SJSA1 (cell line): Measurements from ENCODE around the gene SLC1A1. TPM values are rescaled to one million over a fixed set of nuclear protein-coding genes. Genes with fewer than 3 reads are reported as not detected.

ENCODE experiments used
- DNase-seq, 2 experiments: peaks; one replicate each; pipeline ENCODE4 v3.0.0-alpha.2; 2015 to 2020; ENCODE audit warnings: low spot score in 2 of 2, low read depth in 1 of 2
- H3K27ac ChIP-seq: fragments of 250-450 bp; sonication (Bioruptor Pico); 2 replicates; pipeline ENCODE4 v1.5.1; 2020; ENCODE audit warnings: mild to moderate bottlenecking, moderate library complexity
- H3K27me3 ChIP-seq: fragments of 250-450 bp; sonication (Bioruptor Pico); replicated peaks from 2 replicates; pipeline ENCODE4 v1.5.1; 2020; ENCODE audit warnings: mild to moderate bottlenecking, moderate library complexity
- H3K36me3 ChIP-seq: fragments of 250-450 bp; sonication (Bioruptor Pico); 2 replicates; pipeline ENCODE4 v1.5.1; 2020; ENCODE audit warnings: mild to moderate bottlenecking
- H3K4me1 ChIP-seq: fragments of 250-450 bp; sonication (Bioruptor Pico); replicated peaks from 2 replicates; pipeline ENCODE4 v1.6.1; 2021; ENCODE audit warnings: mild to moderate bottlenecking
- H3K4me3 ChIP-seq: fragments of 250-450 bp; sonication (Bioruptor Pico); 2 replicates; pipeline ENCODE4 v1.5.1; 2020; ENCODE audit warnings: mild to moderate bottlenecking
- H3K9me3 ChIP-seq: fragments of 250-450 bp; sonication (Bioruptor Pico); replicated peaks from 2 replicates; pipeline ENCODE4 v1.5.1; 2020; ENCODE audit warnings: mild to moderate bottlenecking
- total RNA-seq: library from RNA; depleted of rRNA; stranded (reverse); fragments of >200 nt; shearing (Covaris generic); gene quantifications from 2 replicates; pipeline ENCODE4 v1.2.3, GENCODE V29; 2014

The SLC1A1 gene
- total RNA-seq, 1 experiment from 2014 or later: 3.9 TPM

DNA sequence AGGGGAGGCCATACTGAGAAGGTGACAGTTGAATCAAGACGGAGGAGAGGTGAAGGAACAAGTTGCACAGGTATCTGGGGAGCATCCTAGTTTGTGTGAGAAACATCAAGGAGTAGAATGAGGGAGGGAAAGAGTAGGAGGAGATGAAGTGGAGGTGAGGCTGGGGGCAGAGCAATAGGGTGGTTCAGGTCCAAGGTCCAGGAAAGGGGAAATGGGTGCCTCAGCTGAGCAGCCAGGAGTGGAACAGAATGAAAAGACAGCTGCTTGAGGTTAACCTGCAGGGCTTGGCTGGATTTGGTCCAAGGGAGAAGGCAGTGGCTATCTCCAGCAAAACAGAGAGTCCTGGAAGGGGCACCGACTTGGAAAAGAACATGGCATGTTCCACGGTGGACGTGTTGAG lies 5.3 kb downstream of the SLC1A1 start:
- H3K27me3 ChIP-seq: no peaks in the 10 kb centered on the region
- H3K9me3 ChIP-seq: no peaks in the 10 kb centered on the region
- H3K4me3 ChIP-seq: no peak overlapping the region
- H3K4me1 ChIP-seq: no peaks in the 10 kb centered on the region; the same call in 1 of the 2 replicates
- no peaks in the 10 kb centered on the region for H3K36me3 ChIP-seq
- H3K27ac ChIP-seq: no peak overlapping the region
- DNase-seq: no peak

DNA sequence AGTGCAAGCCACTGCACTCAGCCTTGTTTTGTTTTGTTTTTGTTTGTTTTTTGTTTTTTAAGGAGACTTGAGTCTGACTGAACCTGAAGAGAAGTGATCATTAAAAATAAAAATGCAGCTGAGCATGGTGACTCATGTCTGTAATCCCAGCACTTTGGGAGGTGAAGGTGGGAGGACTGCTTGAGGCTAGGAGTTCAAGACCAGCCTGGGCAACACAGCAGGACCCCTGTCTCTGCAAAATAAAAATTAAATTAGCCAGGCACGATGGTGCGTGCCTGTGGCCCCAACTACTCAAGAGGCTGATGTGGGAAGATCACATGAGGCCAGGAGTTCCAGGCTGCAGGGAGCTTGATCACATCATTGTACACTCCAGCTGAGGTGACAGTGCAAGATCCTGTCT lies 6.2 kb downstream of the SLC1A1 start:
- no peak overlapping the region for H3K27ac ChIP-seq
- H3K4me1 ChIP-seq: no peaks in the 10 kb centered on the region
- H3K9me3 ChIP-seq: no peaks in the 10 kb centered on the region
- H3K36me3 ChIP-seq: no peaks in the 10 kb centered on the region
- H3K4me3 ChIP-seq: no peak overlapping the region
- H3K27me3 ChIP-seq: no peaks in the 10 kb centered on the region
- DNase-seq: no peak

DNA sequence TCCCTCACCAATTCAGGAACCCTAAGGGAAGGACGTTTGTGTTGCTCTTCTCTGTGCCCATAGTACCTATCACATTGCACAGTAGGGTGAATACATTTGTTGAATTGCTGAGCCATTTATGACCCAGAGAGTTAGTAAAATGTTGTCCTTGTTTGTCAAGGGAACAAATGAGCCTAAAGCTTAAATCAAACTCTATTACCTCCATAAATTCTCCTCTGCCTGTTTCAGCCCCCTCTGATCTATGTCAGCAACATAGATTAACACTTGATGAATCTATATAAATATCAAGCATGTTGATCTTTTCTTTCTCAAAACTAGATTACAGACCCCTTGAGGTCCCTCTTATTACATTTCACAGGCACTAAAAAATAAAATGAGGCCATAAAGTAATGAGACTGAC lies 7.1 kb downstream of the SLC1A1 start:
- no peak overlapping the region for H3K4me3 ChIP-seq
- H3K27me3 ChIP-seq: no peaks in the 10 kb centered on the region
- H3K27ac ChIP-seq: no peak overlapping the region
- DNase-seq: no peak
- no peaks in the 10 kb centered on the region for H3K9me3 ChIP-seq
- no peaks in the 10 kb centered on the region for H3K36me3 ChIP-seq
- no peaks in the 10 kb centered on the region for H3K4me1 ChIP-seq

DNA sequence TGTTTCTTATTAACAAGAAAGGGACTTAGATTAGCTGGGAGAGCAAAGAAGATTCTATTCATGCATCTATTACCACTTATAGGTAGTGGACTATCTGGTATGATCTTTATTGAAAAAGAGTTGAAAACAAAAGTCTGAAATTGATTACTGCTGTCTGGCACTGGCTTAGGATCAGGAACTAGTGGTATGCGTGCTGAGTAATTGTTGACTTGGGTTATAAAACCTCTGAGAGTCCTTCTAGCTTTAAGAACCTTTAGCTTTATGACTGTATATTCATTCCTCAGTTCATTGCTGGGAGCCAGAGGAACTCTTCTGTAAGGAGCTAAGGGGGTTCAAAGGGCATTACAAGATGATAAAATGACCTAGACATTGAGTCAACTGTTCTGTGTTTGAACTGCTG lies 7.6 kb downstream of the SLC1A1 start:
- no peaks in the 10 kb centered on the region for H3K9me3 ChIP-seq
- no peaks in the 10 kb centered on the region for H3K36me3 ChIP-seq
- H3K27ac ChIP-seq: no peak overlapping the region
- H3K4me1 ChIP-seq: no peaks in the 10 kb centered on the region
- no peaks in the 10 kb centered on the region for H3K27me3 ChIP-seq
- no peak for DNase-seq
- no peak overlapping the region for H3K4me3 ChIP-seq

DNA sequence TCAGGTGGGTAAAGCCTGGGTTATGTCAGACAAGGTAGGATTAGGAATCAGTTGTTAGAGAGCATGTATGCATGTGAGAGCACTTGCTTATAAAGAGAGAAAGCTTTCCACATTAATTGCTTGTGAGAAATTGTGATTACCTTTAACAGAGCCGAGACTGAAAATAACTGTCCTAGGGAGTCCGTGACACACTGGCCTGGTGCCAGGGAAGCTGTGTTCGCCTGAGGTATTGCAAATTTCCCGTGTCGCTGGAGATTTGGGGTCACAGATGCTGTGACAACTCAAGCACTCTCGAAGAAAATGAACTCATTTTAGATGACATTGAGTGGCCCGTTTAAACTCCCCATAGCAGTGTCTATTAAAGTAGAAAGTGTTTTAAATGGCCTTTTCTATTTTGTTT lies 9.6 kb downstream of the SLC1A1 start:
- DNase-seq: no peak
- Histone ChIP-seq H3K36me3 (no peaks in the 10 kb centered on the region), H3K4me3 (no peak overlapping the region), H3K9me3 (no peaks in the 10 kb centered on the region), H3K27me3 (no peaks in the 10 kb centered on the region), H3K4me1 (no peaks in the 10 kb centered on the region), H3K27ac (no peak overlapping the region)

DNA sequence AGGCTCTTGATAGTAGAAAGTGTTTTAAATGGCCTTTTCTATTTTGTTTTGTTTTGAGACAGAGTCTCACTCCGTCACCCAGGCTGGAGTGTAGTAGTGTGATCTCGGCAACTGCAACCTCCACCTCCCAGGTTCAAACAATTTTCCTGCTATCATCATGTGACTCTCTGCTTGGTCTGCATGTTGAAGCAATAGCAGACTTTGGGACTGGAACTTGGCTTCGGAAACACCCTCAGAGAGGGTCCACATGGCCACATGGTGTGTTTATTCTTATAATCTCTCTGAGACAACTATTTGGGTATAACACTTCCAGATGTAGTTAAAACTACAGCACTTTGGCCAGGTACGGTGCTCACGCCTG lies 10.9 kb downstream of the SLC1A1 start:
- Histone ChIP-seq H3K36me3 (no peaks in the 10 kb centered on the region), H3K27me3 (no peaks in the 10 kb centered on the region), H3K9me3 (no peaks in the 10 kb centered on the region), H3K4me3 (no peak overlapping the region), H3K4me1 (no peaks in the 10 kb centered on the region), H3K27ac (no peak overlapping the region)
- no peak for DNase-seq

DNA sequence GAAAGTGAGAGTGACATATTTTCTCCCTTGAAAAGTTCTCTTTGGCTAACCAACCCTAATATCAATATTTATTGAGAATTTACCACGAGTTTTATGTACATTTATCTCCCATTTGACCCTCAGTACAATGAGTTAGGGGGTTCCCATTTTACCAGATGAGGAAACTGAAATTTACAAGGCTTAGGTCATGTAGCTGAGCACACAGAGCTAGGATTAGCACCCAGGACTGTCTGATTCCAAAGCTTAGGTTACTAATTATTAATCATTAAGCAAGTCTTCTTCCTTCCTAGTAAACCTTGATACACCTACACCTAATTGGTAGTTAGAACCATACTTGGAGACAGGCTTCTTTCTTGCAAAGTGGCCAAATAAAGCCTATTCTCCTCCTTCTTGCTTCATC lies 12.2 kb downstream of the SLC1A1 start:
- Histone ChIP-seq H3K27me3 (no peaks in the 10 kb centered on the region), H3K4me1 (peaks cover 11% of the 10 kb centered on the region), H3K9me3 (no peaks in the 10 kb centered on the region), H3K36me3 (no peaks in the 10 kb centered on the region), H3K27ac (no peak overlapping the region), H3K4me3 (no peak overlapping the region)
- DNase-seq: no peak

DNA sequence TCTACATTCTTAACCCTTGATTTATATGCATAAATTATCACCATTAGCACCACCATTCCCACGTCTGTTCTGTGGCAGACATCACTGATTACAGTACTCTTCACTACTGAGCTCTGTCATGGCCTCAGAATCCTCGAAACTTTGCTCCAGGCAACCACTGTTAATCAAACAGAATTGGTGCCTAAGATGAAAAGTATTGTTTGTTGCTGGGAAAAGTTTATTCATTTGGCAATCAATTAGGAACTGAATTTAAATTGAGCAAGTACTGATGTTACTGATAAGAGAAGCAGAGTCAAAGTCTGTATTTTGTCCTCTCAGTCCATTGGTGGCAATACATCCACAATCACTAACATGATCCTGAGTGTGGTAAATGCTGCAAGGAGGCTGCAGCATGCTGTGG lies 12.8 kb downstream of the SLC1A1 start:
- Histone ChIP-seq H3K27ac (no peak overlapping the region), H3K36me3 (no peaks in the 10 kb centered on the region), H3K4me1 (peaks cover 17% of the 10 kb centered on the region), H3K9me3 (no peaks in the 10 kb centered on the region), H3K27me3 (no peaks in the 10 kb centered on the region), H3K4me3 (no peak overlapping the region)
- DNase-seq: no peak

DNA sequence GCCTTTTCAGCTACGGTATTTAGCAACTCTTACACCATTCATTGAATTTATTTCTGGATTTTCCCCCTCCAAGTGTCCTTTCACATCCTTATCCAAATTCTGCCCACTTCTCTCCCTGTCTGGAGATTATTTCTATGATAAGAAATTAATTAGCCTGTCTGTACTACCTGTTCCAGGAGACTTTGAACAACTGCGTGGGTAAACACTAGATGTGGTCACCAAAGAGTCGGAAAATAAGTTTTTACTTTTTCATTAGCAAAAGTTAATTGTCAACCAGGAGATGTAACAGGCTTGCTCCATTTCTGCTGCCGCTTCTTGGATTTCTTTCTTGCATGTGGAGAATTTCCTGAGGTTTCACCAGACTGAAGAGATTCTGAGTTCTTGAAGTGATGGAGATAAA lies 14.0 kb downstream of the SLC1A1 start:
- Histone ChIP-seq H3K27ac (no peak overlapping the region), H3K4me3 (no peak overlapping the region), H3K36me3 (no peaks in the 10 kb centered on the region), H3K9me3 (no peaks in the 10 kb centered on the region), H3K27me3 (no peaks in the 10 kb centered on the region), H3K4me1 (peaks cover 29% of the 10 kb centered on the region)
- no peak for DNase-seq

DNA sequence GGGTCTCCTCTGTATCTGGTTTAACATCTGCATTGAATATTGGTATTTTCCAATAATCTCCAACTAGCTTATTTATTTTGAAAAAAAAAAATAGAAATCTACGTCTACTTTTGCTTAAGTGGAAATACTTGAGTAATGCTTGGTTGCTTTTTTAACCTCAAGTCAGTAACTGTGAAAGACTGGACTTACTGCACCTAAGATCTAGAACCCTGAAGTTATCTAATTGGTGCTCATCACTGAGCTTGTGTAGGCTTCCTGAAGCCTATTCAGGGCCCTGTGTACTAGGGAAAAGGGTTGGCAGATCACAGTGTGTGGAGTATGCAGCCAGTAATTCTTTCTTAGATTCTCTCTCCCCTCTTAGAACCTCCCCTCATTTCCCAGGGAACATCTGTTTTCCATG lies 16.2 kb downstream of the SLC1A1 start:
- H3K27me3 ChIP-seq: no peaks in the 10 kb centered on the region
- H3K4me3 ChIP-seq: no peak overlapping the region
- H3K27ac ChIP-seq: peak overlapping the region; percentile 61
- H3K4me1 ChIP-seq: peaks cover 32% of the 10 kb centered on the region
- no peak for DNase-seq
- H3K36me3 ChIP-seq: no peaks in the 10 kb centered on the region
- no peaks in the 10 kb centered on the region for H3K9me3 ChIP-seq

DNA sequence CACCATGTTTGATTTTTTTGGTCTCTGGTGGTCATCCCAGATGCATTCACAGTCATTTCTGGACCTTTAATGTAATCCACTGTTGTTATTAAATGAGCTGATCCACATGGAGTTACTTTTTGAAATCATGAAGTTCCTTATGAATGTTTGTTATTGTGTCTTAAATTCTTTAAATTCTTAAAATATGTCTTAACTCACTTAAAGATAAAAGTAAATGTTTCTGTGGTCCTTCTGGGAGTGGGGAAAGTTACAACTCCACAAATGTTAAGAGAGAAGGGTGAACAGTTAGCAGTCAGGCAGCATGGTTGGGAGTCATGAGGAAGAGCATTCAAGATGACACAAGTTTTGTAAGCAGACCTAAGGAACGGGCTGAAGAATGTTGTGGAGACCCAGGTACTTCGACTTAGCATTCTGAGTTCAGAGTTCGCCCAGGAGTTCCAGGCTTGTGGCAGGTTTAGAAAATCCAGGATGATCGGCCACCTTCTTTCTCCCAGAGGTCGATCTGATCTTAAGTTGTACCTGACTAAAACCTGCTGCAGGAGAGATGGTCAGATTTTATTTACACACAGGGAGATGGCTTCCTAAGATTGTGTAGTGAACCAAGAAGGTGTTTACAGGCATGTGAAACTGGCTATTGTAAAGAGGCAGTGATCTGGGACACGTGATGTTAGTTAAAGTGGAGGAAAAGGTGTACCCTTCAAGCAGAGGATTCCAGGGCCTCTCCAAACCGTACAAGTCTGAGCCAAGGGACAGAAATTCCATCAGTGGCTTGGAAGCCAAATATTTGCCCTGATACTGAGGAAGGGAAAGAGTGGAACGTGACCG lies 17.2 kb downstream of the SLC1A1 start:
- Histone ChIP-seq H3K27me3 (no peaks in the 10 kb centered on the region), H3K4me3 (no peak overlapping the region), H3K9me3 (no peaks in the 10 kb centered on the region), H3K4me1 (peaks cover 32% of the 10 kb centered on the region), H3K36me3 (no peaks in the 10 kb centered on the region), H3K27ac (peak overlapping the region; percentile 61)
- peak in 1 of 2 experiments; percentile 41 for DNase-seq

DNA sequence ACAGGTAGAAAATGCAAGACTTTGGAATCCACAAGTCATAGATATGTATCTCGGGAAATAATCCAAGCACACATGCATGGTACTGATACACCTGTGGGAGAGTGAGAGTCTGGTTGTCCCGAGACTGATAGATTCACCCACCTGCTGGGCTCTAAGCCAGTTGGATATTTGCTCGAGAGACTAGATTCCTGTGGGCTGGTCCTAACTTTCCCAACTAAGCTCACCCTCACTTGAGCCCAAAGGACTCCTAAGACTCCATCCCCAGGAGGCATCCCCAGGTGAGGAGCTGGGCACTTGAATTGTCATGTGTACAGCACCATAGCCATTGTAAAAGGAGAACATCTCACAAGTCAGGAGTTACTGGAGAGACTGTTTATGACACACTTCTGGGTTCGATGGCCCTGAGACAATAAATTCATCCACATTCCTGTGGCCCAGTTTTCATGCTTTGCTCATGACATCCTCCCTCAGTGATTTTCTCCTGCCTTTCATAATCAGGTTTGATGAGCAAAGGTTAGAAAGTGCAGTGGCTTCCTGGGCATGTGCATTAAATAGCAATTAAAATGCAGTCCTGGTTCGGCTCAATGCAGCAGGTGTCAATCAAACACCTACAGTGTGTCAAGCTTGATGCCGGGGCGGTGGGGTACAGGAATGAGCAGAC lies 18.1 kb downstream of the SLC1A1 start:
- no peaks in the 10 kb centered on the region for H3K36me3 ChIP-seq
- H3K4me3 ChIP-seq: no peak overlapping the region
- H3K4me1 ChIP-seq: peaks cover 32% of the 10 kb centered on the region
- H3K9me3 ChIP-seq: no peaks in the 10 kb centered on the region
- H3K27ac ChIP-seq: peak overlapping the region; percentile 61
- no peaks in the 10 kb centered on the region for H3K27me3 ChIP-seq
- DNase-seq: peak in 1 of 2 experiments; percentile 38

DNA sequence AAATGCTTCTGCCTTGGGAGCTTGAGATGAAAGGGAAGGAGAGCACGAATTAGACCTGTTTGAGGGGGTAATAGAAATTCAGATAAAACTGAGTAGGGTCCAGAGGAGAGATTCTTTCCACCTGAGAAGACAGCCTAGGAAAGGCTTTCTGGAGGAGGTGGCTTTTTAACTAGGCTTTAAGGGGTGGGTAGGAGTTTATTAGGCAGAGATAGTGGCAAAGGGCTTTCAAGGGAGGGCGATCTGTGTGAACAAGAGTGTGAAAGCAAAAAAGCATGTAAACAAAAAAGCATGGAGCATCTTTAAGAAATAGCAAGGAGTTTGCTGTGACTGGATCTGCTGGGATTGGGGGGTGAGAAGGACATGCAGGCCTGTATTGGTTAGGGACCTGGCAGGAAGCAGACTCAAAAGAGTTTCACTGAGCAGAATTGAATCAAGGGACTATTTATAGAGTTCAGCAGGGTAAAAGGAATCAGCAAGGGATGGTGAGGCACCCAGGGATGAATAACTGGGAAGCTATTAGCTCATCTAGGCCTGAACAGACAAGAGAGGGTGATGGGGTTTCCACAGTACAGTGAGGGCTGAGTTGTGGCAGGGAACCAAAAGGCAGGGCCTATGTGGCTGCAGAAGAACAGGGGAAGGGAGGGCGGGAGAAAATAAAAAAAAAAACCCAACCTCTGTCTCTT lies 18.8 kb downstream of the SLC1A1 start:
- Histone ChIP-seq H3K27ac (peak overlapping the region; percentile 61), H3K4me1 (peaks cover 32% of the 10 kb centered on the region), H3K9me3 (no peaks in the 10 kb centered on the region), H3K27me3 (no peaks in the 10 kb centered on the region), H3K36me3 (no peaks in the 10 kb centered on the region), H3K4me3 (no peak overlapping the region)
- DNase-seq: no peak

DNA sequence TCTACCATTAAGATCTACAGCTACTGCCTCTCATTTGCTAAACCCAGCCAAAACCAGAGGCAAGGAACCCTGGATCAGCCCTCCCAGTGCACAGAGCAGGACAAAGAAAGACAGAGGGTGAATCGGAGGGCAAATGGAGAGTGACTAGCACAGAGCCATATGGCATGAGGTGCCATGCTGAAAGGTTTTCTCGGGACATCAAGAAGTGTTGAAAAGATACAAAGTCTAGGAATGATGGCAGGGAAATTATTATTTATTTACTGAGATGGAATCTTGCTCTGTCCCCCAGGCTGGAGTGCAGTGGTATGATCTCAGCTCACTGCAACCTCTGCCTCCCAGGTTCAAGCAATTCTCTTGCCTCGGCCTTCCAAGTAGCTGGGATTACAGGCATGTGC lies 19.3 kb downstream of the SLC1A1 start:
- Histone ChIP-seq H3K36me3 (no peaks in the 10 kb centered on the region), H3K4me3 (no peak overlapping the region), H3K27me3 (no peaks in the 10 kb centered on the region), H3K9me3 (no peaks in the 10 kb centered on the region), H3K27ac (no peak overlapping the region), H3K4me1 (peaks cover 32% of the 10 kb centered on the region)
- no peak for DNase-seq
